GM18505 (cell line): Measurements from ENCODE around the gene ILKAP.

Source experiments
- ATAC-seq: cut with Tn5 transposase; IDR thresholded peaks from one replicate; pipeline ENCODE4 v1.9.1; 2021; ENCODE audit not compliant: unreplicated experiment
- POLR2A ChIP-seq: IDR thresholded peaks from 4 replicates; pipeline ENCODE4 v1.6.1; 2011; ENCODE audit warnings: borderline replicate concordance; ENCODE audit not compliant: insufficient read depth, insufficient read length; ENCODE audit errors: extremely low read depth

Gene ILKAP, protein sequence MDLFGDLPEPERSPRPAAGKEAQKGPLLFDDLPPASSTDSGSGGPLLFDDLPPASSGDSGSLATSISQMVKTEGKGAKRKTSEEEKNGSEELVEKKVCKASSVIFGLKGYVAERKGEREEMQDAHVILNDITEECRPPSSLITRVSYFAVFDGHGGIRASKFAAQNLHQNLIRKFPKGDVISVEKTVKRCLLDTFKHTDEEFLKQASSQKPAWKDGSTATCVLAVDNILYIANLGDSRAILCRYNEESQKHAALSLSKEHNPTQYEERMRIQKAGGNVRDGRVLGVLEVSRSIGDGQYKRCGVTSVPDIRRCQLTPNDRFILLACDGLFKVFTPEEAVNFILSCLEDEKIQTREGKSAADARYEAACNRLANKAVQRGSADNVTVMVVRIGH

DNA sequence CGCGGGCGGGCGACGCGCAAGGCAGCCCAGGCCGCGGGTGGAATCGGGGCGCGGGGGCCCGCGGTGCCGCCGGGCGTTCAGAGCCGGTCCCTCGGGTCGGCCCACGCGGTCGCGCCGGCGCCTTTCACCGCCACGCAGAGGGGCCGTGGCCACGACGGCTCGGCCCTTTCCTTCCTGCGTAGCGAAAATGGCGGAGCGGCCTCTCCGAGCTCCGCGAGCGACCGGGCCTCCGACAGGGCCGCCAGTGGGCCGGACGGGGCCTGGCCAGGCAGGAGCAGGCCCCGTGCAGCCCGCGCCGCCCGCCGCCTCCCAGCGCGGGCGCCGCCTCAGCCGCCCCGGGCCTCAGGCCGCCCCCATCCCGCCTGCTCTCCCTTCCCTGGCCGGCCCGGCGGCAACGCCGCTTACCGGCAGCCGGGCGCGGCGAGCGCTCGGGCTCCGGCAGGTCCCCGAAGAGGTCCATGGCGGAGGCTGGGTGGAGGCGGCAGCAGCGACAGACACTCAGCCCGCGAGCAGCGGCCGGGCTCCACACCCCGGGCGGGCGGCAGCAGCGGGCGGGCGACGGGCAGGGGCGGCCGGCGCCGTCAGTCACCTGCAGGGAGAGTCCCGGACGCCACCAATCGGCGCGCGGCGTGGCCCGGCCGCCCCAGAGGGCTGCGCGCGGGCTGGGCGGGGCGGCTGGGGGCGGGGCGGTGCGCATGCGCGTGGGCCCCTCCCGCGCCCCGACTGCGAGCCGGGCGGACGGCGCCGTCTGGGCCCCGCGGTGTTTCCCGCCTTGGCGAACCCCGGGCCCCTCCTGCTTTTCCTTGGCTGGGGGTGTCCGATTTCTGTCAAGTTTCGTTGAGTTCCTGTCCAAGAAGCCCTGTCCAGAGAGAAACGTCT lies at the start of gene ILKAP:
Gene ILKAP, minus strand, starts transcription at position 602 of the 879 bp plus-strand sequence. Its CDS starts 142 bp downstream, at position 460.
- ATAC-seq = peak; percentile 91
- TF ChIP-seq POLR2A = peak; percentile 89

DNA sequence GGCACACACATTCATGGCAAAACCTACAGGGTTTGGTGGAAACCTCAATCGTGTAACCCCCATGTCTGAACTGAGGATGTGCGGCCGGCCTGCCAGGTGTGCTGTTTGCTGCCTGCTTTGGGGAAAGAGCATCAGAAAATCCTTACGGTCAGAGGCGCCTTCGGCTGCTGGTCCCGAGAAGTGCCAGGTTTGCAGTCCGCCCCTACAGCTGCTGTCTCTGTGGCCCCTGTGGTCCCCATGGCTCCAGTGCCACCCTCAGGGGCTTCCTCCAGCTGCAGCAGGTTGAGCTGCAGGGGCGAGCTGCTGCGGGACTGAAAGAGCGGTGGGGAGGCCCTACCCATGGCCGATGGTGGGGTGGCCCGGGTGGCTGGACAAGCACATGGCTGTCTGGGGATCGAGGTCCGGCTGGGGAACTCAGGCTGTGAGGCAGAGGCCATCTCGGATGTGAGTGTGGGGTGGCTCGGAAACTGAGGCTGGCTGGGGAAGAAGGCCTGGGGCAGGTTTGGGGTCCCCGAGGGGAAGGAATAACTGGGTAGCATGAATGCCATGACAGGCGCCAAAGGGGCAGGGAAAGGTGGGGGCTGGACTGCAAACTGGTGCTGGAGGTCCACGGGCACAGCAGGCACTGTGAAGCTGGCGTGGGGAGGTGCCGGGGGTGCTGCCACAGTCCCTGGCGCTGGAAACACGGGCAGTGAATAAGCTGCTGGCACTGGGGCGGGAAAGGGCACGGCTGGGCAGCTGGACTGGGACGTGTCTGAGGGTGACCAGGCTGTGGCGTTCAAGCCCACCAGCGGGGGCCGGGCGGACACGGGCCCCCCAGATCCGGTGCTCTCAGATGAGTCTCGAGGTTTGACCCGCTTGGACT lies 49.5 kb upstream of the ILKAP start:
- no peak for ATAC-seq
- no peak for TF ChIP-seq POLR2A

DNA sequence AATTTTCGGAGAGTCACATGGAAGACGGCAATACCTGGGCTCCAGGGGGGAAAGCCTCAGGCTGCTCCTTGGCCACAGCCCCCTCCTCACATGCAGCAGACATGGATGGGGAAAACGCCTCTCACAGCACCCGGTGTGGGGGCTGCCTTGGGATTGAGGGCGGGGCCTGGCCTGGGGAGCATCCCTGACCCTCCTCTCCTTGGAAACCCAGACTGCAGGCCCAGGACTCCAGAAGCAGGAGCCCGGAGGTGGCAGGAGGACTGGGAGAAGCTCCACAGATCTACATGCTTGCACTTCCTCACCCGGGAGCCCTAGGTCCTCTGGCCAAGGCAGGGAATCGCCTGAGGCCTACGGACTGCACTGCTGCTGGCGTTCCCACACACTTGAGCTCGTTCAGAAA lies 48.5 kb upstream of the ILKAP start:
- no peak for ATAC-seq
- TF ChIP-seq POLR2A = no peak

DNA sequence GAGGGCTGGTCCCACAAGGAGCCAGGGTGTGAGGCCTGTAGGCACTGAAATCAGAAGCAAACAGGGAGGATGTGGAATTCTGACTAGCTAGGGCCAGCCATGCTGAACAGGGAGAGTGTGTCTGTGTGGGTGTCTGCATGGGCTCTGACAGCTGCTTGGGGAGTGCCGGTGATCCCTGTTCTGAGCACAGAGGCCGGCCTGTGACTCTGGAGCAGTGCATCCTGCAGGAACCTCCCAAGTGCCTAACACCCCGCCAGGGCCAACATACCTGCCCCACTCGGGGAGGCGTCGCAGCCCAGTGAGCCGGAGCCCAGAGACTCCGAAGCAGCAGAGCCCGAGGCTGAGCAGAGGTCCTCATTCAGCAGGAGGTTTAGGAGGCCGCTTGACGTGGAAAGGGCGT lies 47.8 kb upstream of the ILKAP start:
- no peak for ATAC-seq
- no peak for TF ChIP-seq POLR2A

DNA sequence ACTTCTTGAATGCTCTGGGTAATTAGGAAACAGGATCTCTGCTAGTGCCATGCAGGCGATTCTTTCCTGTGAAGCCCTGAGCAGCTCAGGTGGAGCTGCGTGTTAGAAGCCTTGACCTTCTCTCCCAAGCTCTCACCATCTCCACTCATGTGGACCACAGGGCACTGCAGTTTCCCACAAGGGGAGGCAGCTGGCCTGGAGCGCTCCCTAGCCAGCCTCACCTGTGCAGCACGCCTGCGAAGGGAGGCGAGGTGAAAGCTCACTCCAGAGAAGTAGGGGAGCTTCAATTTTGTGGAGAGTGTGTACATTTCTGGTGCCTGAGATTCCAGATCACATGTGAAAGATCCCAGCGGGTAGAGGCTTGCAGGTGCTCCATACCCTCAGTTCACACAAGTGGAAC lies 47.4 kb upstream of the ILKAP start:
- ATAC-seq = no peak
- TF ChIP-seq POLR2A = no peak

DNA sequence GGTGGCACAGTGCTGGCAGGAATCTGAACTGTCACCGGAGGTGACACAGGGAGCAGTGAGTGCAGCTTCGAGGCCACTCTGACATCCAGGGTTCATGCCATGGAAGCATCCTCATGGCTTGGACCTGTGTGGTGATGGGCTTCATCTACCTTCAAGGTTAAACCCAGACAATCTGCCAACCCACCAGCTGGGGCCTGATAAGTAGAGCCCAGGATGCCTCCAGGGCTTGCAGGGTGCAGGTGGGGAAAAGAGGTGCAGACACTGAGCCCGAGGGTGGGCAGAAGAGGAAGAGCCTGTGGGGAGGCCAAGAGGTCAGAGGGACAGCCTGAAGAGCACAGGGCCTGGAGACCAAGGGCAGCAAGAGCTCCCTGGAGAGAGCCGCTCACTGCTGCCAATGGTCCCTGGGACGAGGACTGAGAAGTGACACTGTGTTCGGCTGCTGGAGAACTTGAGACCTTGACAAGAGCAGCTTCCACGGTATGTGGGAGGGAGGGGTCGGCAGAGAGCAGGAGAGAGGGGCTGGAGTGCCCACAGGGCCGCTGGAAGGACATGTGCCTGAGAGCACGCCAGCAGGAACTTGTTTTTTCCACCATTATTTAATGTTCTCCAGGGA lies 44.5 kb upstream of the ILKAP start:
- no peak for TF ChIP-seq POLR2A
- no peak for ATAC-seq

DNA sequence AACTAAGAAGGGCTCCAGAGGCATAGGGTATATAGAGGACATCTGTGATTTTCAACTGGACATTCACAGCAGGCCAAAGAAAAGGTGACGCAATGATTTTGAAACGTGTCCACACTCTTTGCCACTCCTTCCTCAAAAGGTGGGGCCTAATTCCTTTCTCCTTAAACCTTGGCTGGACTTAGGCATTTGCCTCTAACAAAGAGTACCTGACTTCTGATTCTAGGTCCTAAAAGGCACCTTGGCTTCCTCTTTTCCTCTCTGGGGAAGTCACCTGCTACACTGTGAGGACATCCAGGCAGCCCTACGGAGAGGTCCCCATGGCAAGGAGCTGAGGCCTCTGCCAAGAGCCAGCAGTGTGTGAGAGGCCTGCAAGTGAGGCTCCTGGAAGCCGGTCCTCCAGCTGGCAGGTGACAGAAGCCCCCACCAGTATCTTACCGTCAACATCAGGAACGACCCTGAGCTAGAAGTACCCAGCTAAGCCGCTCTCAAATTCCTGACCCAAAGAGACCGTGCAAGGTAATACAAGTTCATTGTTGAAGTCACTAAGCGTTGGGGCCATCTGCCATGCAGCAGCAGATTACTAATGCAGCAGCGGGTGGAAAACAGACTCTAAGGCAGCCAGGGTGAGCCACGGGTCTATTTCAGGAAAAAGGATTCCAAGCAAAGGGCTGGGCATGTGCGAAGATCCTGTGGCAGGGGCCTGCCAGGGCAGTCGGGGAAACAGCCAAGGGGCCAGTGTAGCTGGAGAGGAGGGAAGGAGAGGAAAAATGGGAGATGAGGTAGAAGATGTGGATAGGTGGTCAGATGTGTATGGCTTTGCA lies 43.7 kb upstream of the ILKAP start:
- no peak for ATAC-seq
- no peak for TF ChIP-seq POLR2A

DNA sequence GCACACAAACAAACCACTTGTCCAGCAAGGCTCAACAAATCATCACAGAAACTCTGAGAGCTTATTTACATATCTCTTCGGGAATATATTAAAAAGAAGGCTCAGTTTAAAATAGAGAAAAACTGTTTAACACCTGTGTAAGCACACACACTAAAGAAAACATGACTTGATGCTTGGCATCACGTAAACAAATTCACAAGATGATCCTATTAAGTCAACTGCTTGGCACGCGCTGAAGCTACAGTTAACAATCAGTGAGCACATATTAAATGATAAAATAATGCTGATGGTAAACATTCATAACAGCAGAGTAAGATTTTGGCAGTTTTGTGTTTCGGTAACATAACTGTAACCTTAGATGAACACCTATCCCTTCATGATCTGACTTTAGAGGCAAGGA lies 40.7 kb upstream of the ILKAP start:
- TF ChIP-seq POLR2A = no peak
- no peak for ATAC-seq

DNA sequence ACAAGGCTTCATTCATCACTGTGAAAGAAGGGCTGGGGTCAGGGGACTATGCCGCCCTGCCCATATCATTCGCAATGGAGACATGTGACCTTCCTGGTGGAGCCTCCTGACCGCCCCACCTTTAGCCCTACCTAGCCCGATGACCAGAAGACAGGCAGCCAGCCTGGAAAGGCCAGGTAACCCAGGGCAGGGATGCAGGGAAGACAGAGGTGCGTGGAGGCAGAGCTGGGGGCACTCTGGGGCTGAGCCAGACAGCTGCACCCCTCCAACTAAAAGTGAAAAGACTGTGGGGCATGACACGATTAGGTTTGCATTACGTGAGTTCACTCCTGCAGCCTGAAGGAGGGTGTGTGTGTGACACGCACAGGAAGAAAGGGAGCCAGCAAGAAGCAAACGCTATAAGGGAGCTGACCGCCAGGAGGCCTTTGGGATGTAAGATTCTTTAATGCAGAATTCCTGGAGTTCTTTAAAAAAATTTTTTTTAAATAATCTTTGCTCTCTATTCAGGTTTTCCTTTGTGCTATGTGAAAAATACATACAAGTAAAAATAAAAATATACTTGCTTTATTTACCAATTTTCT lies 40.1 kb upstream of the ILKAP start:
- no peak for TF ChIP-seq POLR2A
- no peak for ATAC-seq

DNA sequence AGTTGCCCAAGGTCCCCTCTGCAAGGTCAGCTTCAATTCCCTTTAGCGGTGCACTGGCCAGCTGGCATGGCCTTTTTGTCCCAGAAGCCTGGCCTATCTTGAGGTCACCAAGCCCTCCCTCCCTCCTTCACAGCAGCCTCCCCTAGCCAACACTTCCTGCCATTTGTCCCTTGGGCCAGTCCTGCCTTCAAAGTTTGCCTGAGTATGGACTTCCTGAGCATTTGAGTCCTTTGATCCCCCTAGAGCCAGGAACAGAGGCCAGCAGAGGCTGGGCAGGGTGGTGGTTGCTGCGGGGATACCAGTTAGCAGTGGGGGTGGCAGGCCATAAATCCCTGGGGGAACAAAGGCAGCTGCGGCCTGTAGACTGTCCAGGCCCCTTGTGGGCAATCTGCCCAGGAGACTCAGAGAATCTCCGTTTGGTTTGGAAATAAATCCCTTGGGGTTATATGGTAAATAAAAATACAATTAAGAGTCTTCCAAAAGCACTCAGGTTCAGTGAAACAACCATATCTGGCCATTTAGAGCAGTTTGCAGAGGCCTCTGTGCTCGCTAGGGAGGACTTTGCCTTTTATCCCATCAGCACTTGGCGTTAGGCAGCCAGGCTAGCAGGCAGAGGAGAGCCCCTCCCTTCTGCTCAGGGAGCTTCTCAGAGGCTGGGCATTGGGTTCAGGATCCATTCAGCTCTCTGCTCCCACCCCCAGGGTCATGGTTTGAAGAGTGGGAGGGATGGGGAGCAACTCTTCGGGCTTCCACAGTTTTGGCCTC lies 39.4 kb upstream of the ILKAP start:
- TF ChIP-seq POLR2A = no peak
- ATAC-seq = no peak

DNA sequence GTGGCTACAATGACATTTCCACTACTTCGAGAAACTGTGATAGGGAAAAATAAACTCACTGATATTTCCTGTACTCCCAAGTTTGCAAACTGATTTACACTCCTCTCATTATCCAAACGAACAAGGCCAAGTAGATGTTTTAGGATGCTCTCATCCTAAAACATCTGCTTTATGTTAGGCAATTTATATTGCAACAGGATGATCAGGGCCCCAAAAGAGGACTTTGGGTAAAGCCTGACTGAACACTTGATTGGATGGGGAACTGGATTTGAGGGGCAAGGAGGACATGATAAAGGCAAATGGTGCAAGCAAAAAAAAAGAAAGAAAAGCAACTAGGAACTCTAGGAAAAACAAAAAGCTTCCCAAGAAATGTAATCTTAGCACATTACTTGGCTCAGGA lies 38.5 kb upstream of the ILKAP start:
- no peak for TF ChIP-seq POLR2A
- ATAC-seq = no peak
